Fibroblast of lung (primary cell): ENCODE data around the gene FAM222B.

Experiments
- CTCF ChIP-seq, 2 donors: IDR thresholded peaks in 1 of 2; conservative IDR thresholded peaks in 1 of 2; 1 replicate in 1 of 2; 2 replicates in 1 of 2; pipeline ENCODE4 v1.5.1; 2011 to 2012; ENCODE audit warnings: low read length in 2 of 2, control low read depth in 1 of 2, inconsistent platforms in 1 of 2, low read depth in 1 of 2, mild to moderate bottlenecking in 1 of 2
- EZH2 ChIP-seq: IDR thresholded peaks from 2 replicates; pipeline ENCODE4 v1.5.1; 2012; ENCODE audit warnings: low read length, control low read depth, mild to moderate bottlenecking; ENCODE audit errors: missing control alignments

- TF ChIP-seq CTCF (conservative IDR thresholded peaks at IDR 0.05 in 1 of 2, IDR thresholded peaks at IDR 0.05 in 1 of 2; ENCODE audit: low read depth in 1 of 2, low read length in 2 of 2): no peak
- no peak for TF ChIP-seq EZH2
Observed at GRCh38 chr17:28747801-28748750, 94.5 kb downstream of the FAM222B start.
